Glutamatergic neuron (in vitro differentiated cells): Measurements from ENCODE around the gene GTF2A1L. TPM values are rescaled to one million over a fixed set of nuclear protein-coding genes. Genes with fewer than 3 reads are reported as not detected.

Experiments used
- DNase-seq: peaks from one replicate; pipeline ENCODE4 v3.0.0; 2022
- H3K27ac Mint-ChIP-seq: one replicate; pipeline ENCODE4 v1.8.0; 2020; ENCODE audit warnings: mild to moderate bottlenecking, mixed read lengths, inconsistent platforms; ENCODE audit not compliant: unreplicated experiment
- H3K27me3 Mint-ChIP-seq: one replicate; pipeline ENCODE4 v1.8.0; 2020; ENCODE audit warnings: mild to moderate bottlenecking, moderate library complexity, mixed read lengths, inconsistent platforms; ENCODE audit not compliant: unreplicated experiment
- H3K36me3 Mint-ChIP-seq: one replicate; pipeline ENCODE4 v1.8.0; 2020; ENCODE audit warnings: mild to moderate bottlenecking, mixed read lengths, inconsistent platforms; ENCODE audit not compliant: unreplicated experiment
- H3K4me1 Mint-ChIP-seq: one replicate; pipeline ENCODE4 v1.8.0; 2020; ENCODE audit warnings: mild to moderate bottlenecking, low read depth, mixed read lengths, inconsistent platforms; ENCODE audit not compliant: unreplicated experiment
- H3K4me3 Mint-ChIP-seq: one replicate; pipeline ENCODE4 v1.8.0; 2020; ENCODE audit warnings: mild to moderate bottlenecking, mixed read lengths, inconsistent platforms; ENCODE audit not compliant: unreplicated experiment
- H3K9me3 Mint-ChIP-seq: one replicate; pipeline ENCODE4 v1.8.0; 2020; ENCODE audit warnings: mild to moderate bottlenecking, moderate library complexity, mixed read lengths, inconsistent platforms; ENCODE audit not compliant: unreplicated experiment
- CTCF ChIP-seq: fragments of 200-600 bp; sonication (generic); IDR thresholded peaks from one replicate; pipeline ENCODE4 v1.5.0; 2021; ENCODE audit not compliant: partially characterized antibody, unreplicated experiment
- total RNA-seq: library from RNA; stranded (reverse); fragmentation: NEBNext Ultra II Directional; extraction: Animal tissue kit (Norgen Biotek cat#: 25700); gene quantifications from one replicate; pipeline ENCODE4 v1.2.1, GENCODE V29; 2021; ENCODE audit not compliant: unreplicated experiment

The GTF2A1L gene
- total RNA-seq, 1 donor from 2014 or later: not detected

- Mint-ChIP-seq H3K27me3 (peaks cover 2% of the 10 kb centered on the region), H3K27ac (no peak overlapping the region), H3K9me3 (no peaks in the 10 kb centered on the region), H3K4me3 (no peak overlapping the region), H3K36me3 (no peaks in the 10 kb centered on the region), H3K4me1 (no peaks in the 10 kb centered on the region)
- TF ChIP-seq CTCF: no peak
- DNase-seq: no peak
These were observed 39.3 kb upstream of the GTF2A1L start for GRCh38 chr2:48578313-48578712.

GRCh38 chr2:48583961-48584360 is 33.7 kb upstream of the GTF2A1L start:
- DNase-seq: no peak
- Mint-ChIP-seq H3K4me1 (peaks cover 4% of the 10 kb centered on the region), H3K27me3 (peaks cover 1% of the 10 kb centered on the region), H3K36me3 (no peaks in the 10 kb centered on the region), H3K27ac (no peak overlapping the region), H3K9me3 (peaks cover 2% of the 10 kb centered on the region), H3K4me3 (no peak overlapping the region)
- TF ChIP-seq CTCF: no peak

GRCh38 chr2:48584551-48584950 is 33.1 kb upstream of the GTF2A1L start:
- H3K36me3 Mint-ChIP-seq: no peaks in the 10 kb centered on the region
- peaks cover 9% of the 10 kb centered on the region for H3K4me1 Mint-ChIP-seq
- DNase-seq: no peak
- H3K27ac Mint-ChIP-seq: no peak overlapping the region
- no peak for TF ChIP-seq CTCF
- H3K4me3 Mint-ChIP-seq: no peak overlapping the region
- peaks cover 2% of the 10 kb centered on the region for H3K9me3 Mint-ChIP-seq
- peaks cover 1% of the 10 kb centered on the region for H3K27me3 Mint-ChIP-seq

- H3K27me3 Mint-ChIP-seq: peaks cover 1% of the 10 kb centered on the region
- H3K4me1 Mint-ChIP-seq: peaks cover 14% of the 10 kb centered on the region
- no peak overlapping the region for H3K27ac Mint-ChIP-seq
- H3K4me3 Mint-ChIP-seq: no peak overlapping the region
- no peaks in the 10 kb centered on the region for H3K36me3 Mint-ChIP-seq
- H3K9me3 Mint-ChIP-seq: peaks cover 2% of the 10 kb centered on the region
- no peak for TF ChIP-seq CTCF
- DNase-seq: no peak
These were observed 31.2 kb upstream of the GTF2A1L start for GRCh38 chr2:48586433-48586832.

- Mint-ChIP-seq H3K4me1 (peaks cover 18% of the 10 kb centered on the region), H3K4me3 (no peak overlapping the region), H3K27me3 (peaks cover 1% of the 10 kb centered on the region), H3K9me3 (peaks cover 2% of the 10 kb centered on the region), H3K27ac (no peak overlapping the region), H3K36me3 (no peaks in the 10 kb centered on the region)
- no peak for DNase-seq
- no peak for TF ChIP-seq CTCF
These were observed 30.1 kb upstream of the GTF2A1L start for GRCh38 chr2:48587560-48587959.
